HG03342 (cell line): ENCODE results near the gene FOCAD.

Source experiments
- ATAC-seq: cut with Tn5 transposase; IDR thresholded peaks from one replicate; pipeline ENCODE4 v1.9.1; 2021; ENCODE audit warnings: mild to moderate bottlenecking, moderate library complexity; ENCODE audit not compliant: unreplicated experiment

The FOCAD gene

GRCh38 chr9:20786807-20787206 is 102.7 kb downstream of the FOCAD start:
- ATAC-seq: no peak

- ATAC-seq: no peak
Measured at GRCh38 chr9:20788526-20789451, 104.7 kb downstream of the FOCAD start.

GRCh38 chr9:20790721-20791120 is 106.7 kb downstream of the FOCAD start:
- no peak for ATAC-seq

- no peak for ATAC-seq
Measured at GRCh38 chr9:20791682-20792081, 107.6 kb downstream of the FOCAD start.

GRCh38 chr9:20804489-20805250 is 120.6 kb downstream of the FOCAD start:
- no peak for ATAC-seq

- ATAC-seq: no peak
Measured at GRCh38 chr9:20805766-20806165, 121.7 kb downstream of the FOCAD start.

GRCh38 chr9:20808002-20808401 is 123.9 kb downstream of the FOCAD start:
- ATAC-seq: no peak

- ATAC-seq: no peak
Measured at GRCh38 chr9:20811872-20812271, 127.8 kb downstream of the FOCAD start.

- ATAC-seq: no peak
Measured at GRCh38 chr9:20815923-20816703, 132.1 kb downstream of the FOCAD start.

- ATAC-seq: no peak
Measured at GRCh38 chr9:20823051-20823450, 139.0 kb downstream of the FOCAD start.

GRCh38 chr9:20831028-20831427 is 147.0 kb downstream of the FOCAD start:
- ATAC-seq: no peak

- ATAC-seq: no peak
Measured at GRCh38 chr9:20832775-20833174, 148.7 kb downstream of the FOCAD start.

GRCh38 chr9:20835377-20836286 is 151.6 kb downstream of the FOCAD start:
- no peak for ATAC-seq

- ATAC-seq: no peak
Measured at GRCh38 chr9:20837166-20837565, 153.1 kb downstream of the FOCAD start.

GRCh38 chr9:20838218-20838617 is 154.2 kb downstream of the FOCAD start:
- no peak for ATAC-seq

GRCh38 chr9:20844916-20845315 is 160.9 kb downstream of the FOCAD start:
- ATAC-seq: no peak

GRCh38 chr9:20848490-20848889 is 164.4 kb downstream of the FOCAD start:
- no peak for ATAC-seq

GRCh38 chr9:20853866-20854265 is 169.8 kb downstream of the FOCAD start:
- ATAC-seq: no peak

GRCh38 chr9:20854444-20854843 is 170.4 kb downstream of the FOCAD start:
- ATAC-seq: no peak

- no peak for ATAC-seq
Measured at GRCh38 chr9:20863945-20864344, 179.9 kb downstream of the FOCAD start.
